ENCODE results near the gene CAMKMT.

The CAMKMT gene

GRCh38 chr2:44753552-44754285, 392.0 kb downstream of the CAMKMT start:
- H3K4me2 ChIP-seq (ENCODE audit: insufficient read depth, low read length, poor library complexity, severe bottlenecking): no peak overlapping the region
- H3K79me1 ChIP-seq (ENCODE audit: low read depth, low read length): no peaks in the 10 kb centered on the region
- no peaks in the 10 kb centered on the region for H3K9me3 ChIP-seq (replicated peaks in 1 of 2; ENCODE audit: control insufficient read depth in 2 of 2, insufficient read depth in 1 of 2, low read depth in 1 of 2, low read length in 2 of 2)
- no peak for DNase-seq (ENCODE audit: low spot score)
- H3K27ac ChIP-seq (replicated peaks; ENCODE audit: low read length): no peak overlapping the region
- H2BK120ac ChIP-seq (ENCODE audit: low read depth, low read length): no peak overlapping the region
- H2BK12ac ChIP-seq (ENCODE audit: low read length): no peak overlapping the region
- no peaks in the 10 kb centered on the region for H3K36me3 ChIP-seq (replicated peaks in 1 of 2; ENCODE audit: control insufficient read depth in 2 of 2, insufficient read depth in 2 of 2, low read length in 2 of 2)
- no peak overlapping the region for H3K4me3 ChIP-seq (ENCODE audit: low read length in 2 of 2)
- H2AK5ac ChIP-seq (ENCODE audit: low read depth, low read length): no peak overlapping the region
- no peak overlapping the region for H3K14ac ChIP-seq (ENCODE audit: low read length)
- no CpG with 5 or more reads among the region's 3 CpGs for WGBS, 2 donors (ENCODE audit: extremely low coverage in 2 of 2, insufficient read length in 2 of 2, insufficient replicate concordance in 1 of 2)
- H3K18ac ChIP-seq (ENCODE audit: low read length): no peak overlapping the region
- H3K23ac ChIP-seq (ENCODE audit: low read depth, low read length, poor library complexity): no peak overlapping the region
- H4K91ac ChIP-seq (ENCODE audit: low read depth, low read length, poor library complexity): no peak overlapping the region
- no peaks in the 10 kb centered on the region for H3K27me3 ChIP-seq (ENCODE audit: control insufficient read depth in 3 of 3, insufficient read depth in 3 of 3, low read depth in 1 of 3, low read length in 3 of 3)
- H3K9ac ChIP-seq (ENCODE audit: low read depth, low read length, poor library complexity): no peak overlapping the region
- H2AFZ ChIP-seq (ENCODE audit: low read length): no peak overlapping the region
- H3K4me1 ChIP-seq (ENCODE audit: control insufficient read depth in 2 of 2, insufficient read depth in 1 of 2, low read depth in 1 of 2, low read length in 2 of 2): peaks cover 10 to 13% of the 10 kb centered on the region in 2 donors
- H2BK15ac ChIP-seq (ENCODE audit: low read length): no peak overlapping the region
- H3K4ac ChIP-seq (ENCODE audit: low read length): no peak overlapping the region
- H2BK5ac ChIP-seq (ENCODE audit: low read length): no peak overlapping the region
- no peak overlapping the region for H4K8ac ChIP-seq (ENCODE audit: low read depth, low read length)

GRCh38 chr2:44758591-44758990, 396.8 kb downstream of the CAMKMT start:
- Histone ChIP-seq H3K9ac (ENCODE audit: low read depth, low read length, poor library complexity) (no peak overlapping the region), H2BK5ac (ENCODE audit: low read length) (no peak overlapping the region), H2BK120ac (ENCODE audit: low read depth, low read length) (no peak overlapping the region), H3K79me1 (ENCODE audit: low read depth, low read length) (no peaks in the 10 kb centered on the region), H3K4ac (ENCODE audit: low read length) (no peak overlapping the region), H3K4me3 (ENCODE audit: low read length in 2 of 2) (no peak overlapping the region), H2AK5ac (ENCODE audit: low read depth, low read length) (no peak overlapping the region), H4K8ac (ENCODE audit: low read depth, low read length) (no peak overlapping the region), H2AFZ (ENCODE audit: low read length) (no peak overlapping the region), H3K9me3 (replicated peaks in 1 of 2; ENCODE audit: control insufficient read depth in 2 of 2, insufficient read depth in 1 of 2, low read depth in 1 of 2, low read length in 2 of 2) (no peaks in the 10 kb centered on the region), H3K4me2 (ENCODE audit: insufficient read depth, low read length, poor library complexity, severe bottlenecking) (no peak overlapping the region), H3K36me3 (replicated peaks in 1 of 2; ENCODE audit: control insufficient read depth in 2 of 2, insufficient read depth in 2 of 2, low read length in 2 of 2) (no peaks in the 10 kb centered on the region), H4K91ac (ENCODE audit: low read depth, low read length, poor library complexity) (no peak overlapping the region), H3K27me3 (ENCODE audit: control insufficient read depth in 3 of 3, insufficient read depth in 3 of 3, low read depth in 1 of 3, low read length in 3 of 3) (no peaks in the 10 kb centered on the region), H3K23ac (ENCODE audit: low read depth, low read length, poor library complexity) (no peak overlapping the region), H2BK15ac (ENCODE audit: low read length) (no peak overlapping the region), H2BK12ac (ENCODE audit: low read length) (no peak overlapping the region), H3K14ac (ENCODE audit: low read length) (no peak overlapping the region), H3K4me1 (ENCODE audit: control insufficient read depth in 2 of 2, insufficient read depth in 1 of 2, low read depth in 1 of 2, low read length in 2 of 2) (peaks cover 12% of the 10 kb centered on the region in 2 donors), H3K18ac (ENCODE audit: low read length) (no peak overlapping the region), H3K27ac (replicated peaks; ENCODE audit: low read length) (no peak overlapping the region)
- no CpG with 5 or more reads among the region's 4 CpGs for WGBS, 2 donors (ENCODE audit: extremely low coverage in 2 of 2, insufficient read length in 2 of 2, insufficient replicate concordance in 1 of 2)
- no peak for DNase-seq (ENCODE audit: low spot score)

GRCh38 chr2:44759823-44760222, 398.1 kb downstream of the CAMKMT start:
- Histone ChIP-seq H3K27me3 (ENCODE audit: control insufficient read depth in 3 of 3, insufficient read depth in 3 of 3, low read depth in 1 of 3, low read length in 3 of 3) (no peaks in the 10 kb centered on the region), H3K18ac (ENCODE audit: low read length) (no peak overlapping the region), H2BK15ac (ENCODE audit: low read length) (no peak overlapping the region), H3K79me1 (ENCODE audit: low read depth, low read length) (no peaks in the 10 kb centered on the region), H2AK5ac (ENCODE audit: low read depth, low read length) (no peak overlapping the region), H3K36me3 (replicated peaks in 1 of 2; ENCODE audit: control insufficient read depth in 2 of 2, insufficient read depth in 2 of 2, low read length in 2 of 2) (no peaks in the 10 kb centered on the region), H2AFZ (ENCODE audit: low read length) (no peak overlapping the region), H4K91ac (ENCODE audit: low read depth, low read length, poor library complexity) (no peak overlapping the region), H3K14ac (ENCODE audit: low read length) (no peak overlapping the region), H2BK120ac (ENCODE audit: low read depth, low read length) (no peak overlapping the region), H2BK5ac (ENCODE audit: low read length) (no peak overlapping the region), H4K8ac (ENCODE audit: low read depth, low read length) (no peak overlapping the region), H3K27ac (replicated peaks; ENCODE audit: low read length) (no peak overlapping the region), H3K23ac (ENCODE audit: low read depth, low read length, poor library complexity) (no peak overlapping the region), H3K4me3 (ENCODE audit: low read length in 2 of 2) (no peak overlapping the region), H3K4me1 (ENCODE audit: control insufficient read depth in 2 of 2, insufficient read depth in 1 of 2, low read depth in 1 of 2, low read length in 2 of 2) (peaks cover 13% of the 10 kb centered on the region in 2 donors), H3K4ac (ENCODE audit: low read length) (no peak overlapping the region), H2BK12ac (ENCODE audit: low read length) (no peak overlapping the region), H3K4me2 (ENCODE audit: insufficient read depth, low read length, poor library complexity, severe bottlenecking) (no peak overlapping the region), H3K9ac (ENCODE audit: low read depth, low read length, poor library complexity) (no peak overlapping the region), H3K9me3 (replicated peaks in 1 of 2; ENCODE audit: control insufficient read depth in 2 of 2, insufficient read depth in 1 of 2, low read depth in 1 of 2, low read length in 2 of 2) (no peaks in the 10 kb centered on the region)
- WGBS, 2 donors (ENCODE audit: extremely low coverage in 2 of 2, insufficient read length in 2 of 2, insufficient replicate concordance in 1 of 2): no CpG with 5 or more reads among the region's 5 CpGs
- no peak for DNase-seq (ENCODE audit: low spot score)

GRCh38 chr2:44763275-44763782, 401.6 kb downstream of the CAMKMT start:
- WGBS, 2 donors (ENCODE audit: extremely low coverage in 2 of 2, insufficient read length in 2 of 2, insufficient replicate concordance in 1 of 2): no CpG with 5 or more reads among the region's 8 CpGs
- Histone ChIP-seq H3K4me2 (ENCODE audit: insufficient read depth, low read length, poor library complexity, severe bottlenecking) (no peak overlapping the region), H2BK12ac (ENCODE audit: low read length) (no peak overlapping the region), H3K27me3 (ENCODE audit: control insufficient read depth in 3 of 3, insufficient read depth in 3 of 3, low read depth in 1 of 3, low read length in 3 of 3) (peaks cover 0 to 9% (median 0%) of the 10 kb centered on the region in 3 experiments), H2AFZ (ENCODE audit: low read length) (no peak overlapping the region), H3K23ac (ENCODE audit: low read depth, low read length, poor library complexity) (no peak overlapping the region), H3K4me3 (ENCODE audit: low read length in 2 of 2) (no peak overlapping the region), H3K14ac (ENCODE audit: low read length) (no peak overlapping the region), H3K4ac (ENCODE audit: low read length) (no peak overlapping the region), H3K36me3 (replicated peaks in 1 of 2; ENCODE audit: control insufficient read depth in 2 of 2, insufficient read depth in 2 of 2, low read length in 2 of 2) (no peaks in the 10 kb centered on the region), H3K9ac (ENCODE audit: low read depth, low read length, poor library complexity) (no peak overlapping the region), H3K18ac (ENCODE audit: low read length) (no peak overlapping the region), H4K8ac (ENCODE audit: low read depth, low read length) (no peak overlapping the region), H3K9me3 (replicated peaks in 1 of 2; ENCODE audit: control insufficient read depth in 2 of 2, insufficient read depth in 1 of 2, low read depth in 1 of 2, low read length in 2 of 2) (no peaks in the 10 kb centered on the region), H2BK5ac (ENCODE audit: low read length) (no peak overlapping the region), H3K27ac (replicated peaks; ENCODE audit: low read length) (no peak overlapping the region), H2BK120ac (ENCODE audit: low read depth, low read length) (no peak overlapping the region), H2AK5ac (ENCODE audit: low read depth, low read length) (no peak overlapping the region), H2BK15ac (ENCODE audit: low read length) (no peak overlapping the region), H3K79me1 (ENCODE audit: low read depth, low read length) (no peaks in the 10 kb centered on the region), H4K91ac (ENCODE audit: low read depth, low read length, poor library complexity) (no peak overlapping the region), H3K4me1 (ENCODE audit: control insufficient read depth in 2 of 2, insufficient read depth in 1 of 2, low read depth in 1 of 2, low read length in 2 of 2) (peaks cover 11 to 12% of the 10 kb centered on the region in 2 donors)
- no peak for DNase-seq (ENCODE audit: low spot score)
